Stimulated activated CD8-positive, alpha-beta memory T cell treated with anti-CD3 and anti-CD28 coated beads, Interleukin-15, amount 100 ng/mL, for 48 hours (primary cell): ENCODE results near the gene BBX.

Experiments
- DNase-seq, 2 donors: peaks; one replicate each; pipeline ENCODE4 v3.0.0-alpha.2; 2020; ENCODE audit warnings: low read depth in 2 of 2

Gene BBX

DNA sequence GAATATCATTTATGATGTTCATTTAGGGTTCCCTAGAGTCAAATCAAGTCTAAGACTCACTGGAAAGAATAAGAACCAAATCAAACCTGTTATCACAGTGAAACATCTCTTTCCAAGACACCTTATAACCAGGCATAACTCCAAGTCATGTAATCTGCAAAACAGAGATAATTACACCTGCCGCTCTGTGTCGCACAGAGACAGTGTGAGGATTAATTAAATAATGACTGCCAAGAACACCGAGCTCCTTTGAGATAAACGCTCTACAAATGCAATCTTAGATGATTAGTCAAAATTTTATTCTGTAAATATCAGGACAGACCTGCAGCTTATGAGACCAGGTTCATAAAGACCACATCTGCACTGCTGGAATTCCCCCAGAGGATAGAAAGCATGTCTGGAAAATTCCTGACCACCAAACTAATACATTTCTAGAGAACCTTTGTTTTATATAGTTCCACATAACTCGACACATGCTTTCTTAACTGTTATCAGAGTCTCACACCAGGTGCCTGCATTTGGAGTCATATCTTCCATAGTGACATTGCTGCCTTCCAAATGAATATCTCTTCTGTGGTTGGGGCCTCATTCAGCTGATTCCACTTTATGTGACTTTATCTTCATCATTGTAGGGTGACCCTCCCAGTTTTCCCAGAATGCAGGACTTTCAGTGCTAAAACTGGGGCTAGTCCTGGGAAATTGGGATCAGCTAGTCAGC is 315.3 kb downstream of the BBX start:
- no peak for DNase-seq

DNA sequence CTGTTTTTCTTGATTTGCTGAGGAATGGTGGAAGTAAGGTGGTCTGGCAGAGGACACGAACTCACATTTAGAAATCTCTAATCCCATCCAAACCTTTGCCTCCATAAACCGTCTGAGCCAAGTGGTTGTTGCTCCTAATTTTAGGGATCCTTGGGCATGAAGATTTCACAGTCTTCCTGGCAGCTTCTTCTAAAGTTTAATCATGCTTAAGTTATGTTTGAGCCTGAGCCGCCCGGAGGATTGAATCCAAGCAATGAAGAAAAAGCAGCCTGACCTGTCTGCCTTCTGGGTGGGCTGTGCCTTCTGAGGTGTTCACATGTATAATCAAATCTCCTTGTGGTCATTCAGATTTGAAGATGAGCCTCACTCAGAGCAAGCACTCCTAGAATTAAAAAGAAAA is 319.1 kb downstream of the BBX start:
- no peak for DNase-seq

DNA sequence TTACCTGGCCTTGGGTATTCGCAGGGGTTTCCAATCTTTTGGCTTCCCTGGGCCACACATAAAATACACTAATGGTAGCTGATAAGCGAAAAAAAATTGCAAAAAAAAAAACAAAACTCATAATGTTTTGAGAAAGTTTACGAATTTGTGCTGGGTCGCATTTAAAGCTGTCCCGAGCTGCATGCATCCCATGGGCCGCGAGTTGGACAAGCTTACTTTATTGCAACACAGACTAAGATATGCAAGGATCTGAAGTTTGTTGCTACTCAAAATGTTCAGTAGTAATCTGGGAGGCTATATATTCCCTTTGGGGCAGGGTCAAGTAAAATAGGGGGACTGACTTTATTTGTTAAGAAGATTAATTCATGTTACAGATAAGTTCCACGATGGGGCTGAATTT is 320.2 kb downstream of the BBX start:
- no peak for DNase-seq

DNA sequence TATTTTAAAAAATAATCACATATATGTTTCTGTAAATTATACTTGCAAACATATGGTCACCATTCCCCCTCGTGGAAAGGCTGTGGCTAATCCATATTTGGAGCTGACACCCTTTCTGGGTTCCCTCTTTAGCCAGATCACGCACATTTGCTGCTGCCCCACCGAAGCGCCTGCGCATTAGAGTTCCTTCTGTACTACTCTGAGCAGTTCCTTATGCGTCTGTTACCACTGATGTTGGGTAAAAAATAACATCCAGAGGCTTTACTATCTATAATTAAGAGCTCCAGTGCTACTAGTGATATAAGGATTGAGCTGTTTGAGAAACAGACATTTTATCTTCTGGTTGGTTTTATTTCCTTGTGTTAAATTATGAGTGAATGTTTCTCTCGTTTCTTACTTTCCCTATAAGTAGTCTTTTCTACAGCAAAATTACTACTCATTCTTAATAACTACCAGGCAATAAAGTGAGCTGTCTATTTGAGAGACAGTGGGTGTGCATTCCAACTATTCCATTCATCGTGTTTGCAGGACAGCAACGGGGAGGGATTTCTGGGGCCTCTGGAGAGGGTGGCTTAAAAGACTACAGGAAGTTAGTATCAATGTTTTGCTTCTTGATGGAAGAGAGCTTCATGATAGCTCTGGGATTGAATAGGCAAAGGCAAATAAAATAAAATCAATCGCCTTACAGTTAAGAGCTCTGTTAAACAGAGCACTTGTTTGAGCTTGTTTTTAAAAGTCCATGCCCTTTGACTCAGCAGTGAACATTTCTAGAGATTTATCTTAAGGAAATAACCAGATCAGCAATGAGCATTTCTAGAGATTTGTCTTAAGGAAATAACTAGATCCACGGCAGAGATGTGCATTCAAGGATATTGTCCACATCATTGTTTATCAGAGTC is 322.9 kb downstream of the BBX start:
- DNase-seq, result no peak

DNA sequence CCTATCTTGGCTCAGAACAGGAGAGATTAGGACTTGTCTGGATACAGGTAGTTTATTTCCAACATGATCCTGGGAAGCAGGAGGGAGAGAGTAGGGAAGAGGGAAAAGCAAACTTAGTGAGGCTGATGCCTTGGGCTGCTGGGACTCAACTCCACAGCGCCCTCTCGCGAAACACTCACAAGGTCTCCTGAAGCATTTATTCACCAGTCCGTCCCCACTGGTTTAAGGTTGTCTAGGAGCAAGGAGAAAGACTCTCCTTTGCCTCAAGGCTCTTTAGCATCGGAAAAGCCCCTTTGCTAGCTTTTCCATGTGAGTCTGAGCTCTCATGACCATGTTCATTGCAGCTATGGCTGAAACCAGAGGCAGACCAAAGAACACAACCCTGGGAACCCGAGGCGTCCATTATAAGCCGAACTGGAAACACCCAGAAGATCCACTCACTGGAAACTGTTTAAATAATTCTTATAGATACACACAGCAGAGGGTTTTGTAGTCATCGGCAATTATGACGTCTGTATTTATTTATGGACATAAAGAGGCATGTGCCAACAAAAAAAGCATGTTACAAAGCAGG is 323.6 kb downstream of the BBX start:
- no peak for DNase-seq

DNA sequence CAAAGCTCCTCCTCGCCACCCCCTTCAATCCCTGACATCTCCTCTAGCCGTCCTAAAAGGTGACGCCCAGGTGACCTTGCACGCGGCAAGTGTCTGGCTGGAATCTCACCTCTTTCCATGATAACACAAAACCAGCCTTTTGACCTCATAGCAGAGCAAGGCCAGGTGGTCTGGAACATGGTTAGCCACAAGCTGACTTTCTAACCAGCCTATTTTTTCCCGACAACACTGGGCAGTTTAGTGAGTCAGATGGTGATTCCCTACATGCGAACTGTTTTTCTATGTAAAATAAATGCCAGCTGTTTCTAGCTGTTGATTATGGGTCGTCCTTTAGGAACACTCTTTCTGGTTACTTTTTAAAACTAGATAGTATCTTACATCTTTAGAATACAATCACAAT is 325.0 kb downstream of the BBX start:
- DNase-seq, result no peak

DNA sequence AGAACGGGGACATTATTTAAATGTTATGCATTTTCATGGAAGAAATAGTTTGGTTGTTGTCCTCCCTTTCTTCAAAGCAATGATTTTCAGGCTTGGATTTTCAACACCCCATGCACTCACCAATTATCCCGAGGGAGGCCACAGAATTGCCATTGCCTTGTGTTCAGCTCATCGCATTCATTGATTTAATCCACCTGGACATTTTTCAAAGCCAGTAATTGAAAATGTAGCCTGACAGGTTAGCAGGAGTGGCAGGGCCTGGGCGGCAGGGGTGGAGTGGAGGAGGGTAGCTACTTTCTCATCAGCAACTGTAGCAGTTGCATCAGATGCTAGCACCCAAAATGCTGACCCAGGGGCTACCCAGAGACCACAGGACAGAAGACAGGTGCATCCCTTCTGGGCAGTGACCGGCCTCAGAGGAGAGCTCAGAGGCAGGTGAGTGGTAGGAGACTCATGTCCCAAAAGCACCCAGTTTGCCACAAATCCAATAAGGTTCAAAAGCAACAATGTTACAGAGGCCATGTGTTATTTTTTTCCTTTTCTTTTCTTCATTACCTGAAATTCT is 325.7 kb downstream of the BBX start:
- no peak for DNase-seq

DNA sequence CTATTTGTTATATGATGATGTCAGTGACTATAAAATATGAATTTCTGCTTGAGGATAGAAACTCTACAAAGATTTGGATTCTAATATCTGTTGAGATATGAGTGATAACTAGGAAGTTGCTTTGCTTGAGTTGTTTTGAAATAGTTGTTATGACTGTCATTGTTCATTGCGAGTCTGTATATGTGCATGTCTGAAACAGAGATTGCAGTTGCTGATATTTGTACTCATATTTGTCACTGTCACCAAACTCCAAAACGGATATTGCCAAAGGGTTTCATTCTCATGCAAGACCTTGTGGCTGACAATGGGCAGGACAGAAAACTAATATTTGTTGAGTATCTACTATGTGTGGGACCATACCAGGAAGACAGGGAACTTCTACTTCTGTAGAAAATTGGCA is 327.9 kb downstream of the BBX start:
- DNase-seq, result no peak

DNA sequence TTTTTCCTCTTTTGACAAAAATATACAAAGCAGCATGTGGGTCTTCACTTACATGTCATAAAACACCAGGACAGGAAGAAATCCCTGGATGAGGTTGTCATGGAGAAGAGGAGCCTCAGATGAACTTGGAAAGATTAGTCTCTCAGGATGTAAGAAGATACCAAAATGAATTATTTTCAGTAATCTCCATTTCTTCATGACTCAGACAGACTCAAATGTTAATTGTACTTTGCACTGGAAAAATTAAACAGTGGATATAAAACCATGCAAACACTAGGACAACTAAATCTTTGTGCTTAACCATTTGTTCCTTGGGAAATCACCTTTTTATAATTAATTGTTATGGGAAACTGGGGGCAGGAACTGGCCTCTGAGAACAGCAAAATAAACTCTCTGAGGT is 331.1 kb downstream of the BBX start:
- DNase-seq, result no peak

DNA sequence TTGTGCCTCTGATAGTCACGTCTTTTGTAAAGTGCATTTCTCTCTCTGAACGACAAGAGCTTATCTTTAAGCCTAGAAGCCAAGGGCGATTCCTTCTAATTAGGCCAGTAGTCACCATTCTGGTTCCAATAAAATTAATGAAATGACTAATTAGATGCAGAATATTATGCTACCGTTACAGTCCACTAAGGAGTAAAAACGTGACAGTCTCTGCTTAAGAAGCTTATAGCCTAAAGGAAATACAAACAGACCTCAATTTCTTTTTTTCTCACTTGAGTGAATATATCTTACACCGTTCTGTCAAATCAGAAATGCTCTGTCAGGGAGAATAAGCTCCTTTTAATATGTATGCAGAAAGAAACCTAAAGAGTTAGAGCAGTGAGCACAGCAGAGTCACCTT is 332.0 kb downstream of the BBX start:
- no peak for DNase-seq

DNA sequence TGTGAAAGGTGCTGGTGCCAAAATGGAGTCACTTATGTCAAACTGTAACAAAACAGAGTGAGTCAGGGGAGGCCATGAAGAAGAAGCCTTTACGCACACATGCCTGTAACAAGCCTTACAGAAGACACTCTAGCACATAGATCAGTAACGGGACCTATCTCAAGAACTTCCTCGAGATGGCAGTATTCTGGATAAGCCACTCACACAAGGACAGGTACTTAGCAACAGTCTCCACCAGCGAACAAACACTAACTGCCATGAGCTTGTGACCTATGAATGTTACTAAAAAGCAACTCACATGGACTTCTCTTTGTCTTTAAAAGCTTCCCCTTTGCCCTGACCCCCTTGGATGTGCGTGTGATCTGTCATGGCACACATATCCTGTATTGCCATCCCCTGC is 332.9 kb downstream of the BBX start:
- no peak for DNase-seq

DNA sequence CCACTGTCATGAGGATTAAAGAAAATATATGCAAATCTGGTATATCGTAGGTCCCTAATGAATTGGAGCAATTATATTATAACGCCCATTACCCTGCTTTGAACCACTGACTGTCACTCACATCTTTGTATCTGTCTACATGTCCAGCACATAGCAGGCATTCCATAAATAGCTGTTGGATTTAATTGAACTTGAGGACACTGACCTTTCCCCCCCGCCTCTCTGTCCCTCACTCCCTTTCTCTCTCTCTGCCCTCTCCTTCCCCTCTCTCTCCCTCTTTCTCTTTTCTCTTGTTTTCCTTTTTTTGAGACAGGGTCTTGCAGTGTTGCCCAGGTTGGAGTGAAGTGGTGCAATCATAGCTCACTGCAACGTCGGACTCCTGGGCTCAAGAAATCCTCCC is 335.1 kb downstream of the BBX start:
- no peak for DNase-seq

DNA sequence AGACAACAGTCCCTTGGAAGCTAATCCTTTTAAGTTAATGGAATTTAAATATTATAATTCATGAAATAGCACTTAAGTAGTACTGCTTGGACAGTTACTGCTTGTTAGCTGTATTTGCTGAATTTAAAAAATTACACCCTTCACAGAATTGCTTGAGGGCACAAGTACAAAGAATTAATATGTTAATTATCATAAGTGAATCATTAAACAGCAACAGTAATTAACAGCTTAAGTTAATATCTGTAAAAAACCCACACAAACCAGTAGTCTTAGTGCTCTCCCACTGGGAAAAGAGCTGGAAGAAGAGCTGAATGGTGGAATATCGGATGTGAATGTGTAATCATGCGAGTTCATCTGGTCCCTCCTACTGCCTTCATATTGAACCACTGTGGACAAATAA is 336.1 kb downstream of the BBX start:
- no peak for DNase-seq
